Activated naive CD4-positive, alpha-beta T cell treated with anti-CD3 and anti-CD28 coated beads, Interleukin-2, amount 50 U/mL, for 24 hours (primary cell): ENCODE results near the gene ATP5F1B.
A peak's percentile ranks its signal among the peaks of the same experiment; 100 is the strongest.

Experiments used
- H3K27ac Mint-ChIP-seq: one replicate; pipeline ENCODE4 v1.8.0; 2021; ENCODE audit warnings: mild to moderate bottlenecking, mixed read lengths
- H3K27me3 Mint-ChIP-seq: one replicate; pipeline ENCODE4 v1.8.0; 2021; ENCODE audit warnings: mixed read lengths
- H3K36me3 Mint-ChIP-seq: one replicate; pipeline ENCODE4 v1.8.0; 2021; ENCODE audit warnings: mixed read lengths
- H3K4me1 Mint-ChIP-seq: one replicate; pipeline ENCODE4 v1.8.0; 2021; ENCODE audit warnings: mixed read lengths
- H3K4me3 Mint-ChIP-seq: one replicate; pipeline ENCODE4 v1.8.0; 2021; ENCODE audit warnings: mild to moderate bottlenecking, mixed read lengths
- H3K9me3 Mint-ChIP-seq: one replicate; pipeline ENCODE4 v1.8.0; 2021; ENCODE audit warnings: mixed read lengths

The ATP5F1B gene

DNA sequence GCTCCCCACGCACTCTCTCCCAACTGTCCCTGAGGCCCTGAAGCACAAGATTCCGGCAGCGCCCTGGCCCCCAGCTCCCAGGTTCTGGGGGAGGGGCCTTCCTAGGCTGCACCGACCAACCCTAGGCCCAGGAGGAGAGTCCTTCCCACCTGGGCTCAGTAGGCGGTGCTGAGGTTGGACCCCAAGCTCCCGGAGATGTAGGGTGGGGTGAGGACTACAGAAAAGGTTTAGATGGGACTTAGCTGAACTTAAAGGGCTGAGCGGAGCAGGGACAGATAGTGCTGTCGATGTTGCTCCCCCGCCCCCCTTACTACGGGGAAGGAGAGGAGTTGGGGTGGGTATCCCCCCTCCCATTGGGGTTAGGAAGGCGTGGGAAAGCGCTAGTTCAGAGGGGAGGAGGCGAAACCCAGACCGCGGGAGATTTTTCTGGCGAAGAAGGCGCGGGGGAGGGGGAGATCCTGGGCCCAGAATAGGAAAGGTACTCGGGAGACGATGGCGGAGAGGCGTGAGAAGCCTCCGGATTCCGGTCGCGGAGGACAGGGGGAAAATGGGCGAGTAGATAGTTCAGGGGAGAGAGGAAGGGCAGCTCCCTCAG, 11.4 kb downstream of the ATP5F1B start:
- Mint-ChIP-seq H3K4me1 (peaks cover 76% of the 10 kb centered on the region), H3K9me3 (no peaks in the 10 kb centered on the region), H3K36me3 (peaks cover 10% of the 10 kb centered on the region), H3K4me3 (peak overlapping the region; percentile 98), H3K27me3 (no peaks in the 10 kb centered on the region), H3K27ac (peak overlapping the region; percentile 92)

DNA sequence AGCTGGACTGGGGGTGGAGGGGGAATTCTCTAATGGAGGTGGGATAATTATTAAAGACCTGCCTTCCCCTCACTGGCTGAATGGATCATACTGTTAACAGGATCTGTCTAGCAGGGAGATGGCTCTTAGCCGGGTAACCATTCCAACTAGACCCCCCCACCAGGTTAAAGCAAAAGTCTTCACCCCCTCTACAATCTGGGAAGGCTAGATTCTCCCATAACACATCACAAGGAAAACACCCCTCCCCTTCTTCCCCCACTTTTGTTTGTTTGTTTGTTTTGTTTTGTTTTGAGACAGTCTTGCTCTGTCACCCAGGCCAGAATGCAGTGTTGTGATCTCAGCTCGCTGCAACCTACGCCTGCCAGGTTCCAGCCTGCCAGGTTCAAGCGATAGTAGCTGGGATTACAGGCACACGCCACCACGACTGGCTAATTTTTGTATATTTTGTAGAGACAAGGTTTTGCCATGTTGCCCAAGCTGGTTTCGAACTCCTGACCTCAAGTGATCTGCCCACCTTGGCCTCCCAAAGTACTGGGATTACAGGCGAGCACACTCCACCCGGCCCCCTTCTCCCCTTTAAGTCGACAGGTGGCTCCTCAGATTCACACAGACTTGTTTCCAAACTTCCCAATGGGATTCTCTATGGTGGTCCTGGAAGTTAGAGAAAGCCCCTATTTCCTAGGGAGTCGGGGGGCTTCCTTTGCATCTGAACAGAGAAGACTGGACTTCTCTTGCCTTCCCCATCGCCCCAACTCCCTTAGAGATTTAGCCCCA, 12.1 kb downstream of the ATP5F1B start:
- Mint-ChIP-seq H3K4me3 (peak overlapping the region; percentile 98), H3K27me3 (no peaks in the 10 kb centered on the region), H3K9me3 (no peaks in the 10 kb centered on the region), H3K27ac (no peak overlapping the region), H3K4me1 (peaks cover 81% of the 10 kb centered on the region), H3K36me3 (peaks cover 6% of the 10 kb centered on the region)

DNA sequence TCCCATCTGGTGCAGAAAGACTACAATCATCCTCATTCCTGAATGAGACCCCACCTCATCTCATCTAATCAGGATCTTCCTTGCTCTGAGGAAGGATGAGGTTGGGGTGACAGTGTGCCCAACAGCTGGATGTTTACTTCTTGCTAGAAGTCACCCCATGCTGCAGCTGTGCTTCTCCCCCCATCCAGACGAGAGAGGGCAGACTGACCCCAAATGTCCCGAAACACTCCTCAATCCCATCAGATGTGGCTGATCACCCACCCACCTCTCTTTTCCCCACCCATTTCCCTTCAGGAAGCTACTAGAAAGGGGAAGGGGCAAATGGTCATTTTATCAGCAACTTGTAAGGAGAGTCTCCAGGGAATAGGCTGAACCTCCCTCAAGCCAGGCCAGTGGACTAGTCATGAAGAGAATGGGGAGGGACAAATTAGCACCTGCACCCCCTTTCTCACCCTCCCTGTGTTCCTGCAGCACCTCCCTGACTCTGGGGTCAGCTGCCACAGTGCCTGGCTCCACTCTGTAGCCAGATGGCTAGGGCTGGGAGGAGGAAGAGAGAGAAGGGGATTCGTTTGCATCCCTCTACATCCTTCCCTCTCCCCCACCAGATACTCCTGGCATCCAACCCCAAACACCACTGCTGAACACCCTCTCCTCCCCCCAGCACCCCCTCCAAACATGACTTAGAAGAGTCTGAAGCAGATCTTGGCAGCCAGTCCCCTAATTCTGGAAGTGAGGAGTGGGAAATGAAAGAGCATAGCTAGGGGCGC, 12.9 kb downstream of the ATP5F1B start:
- Mint-ChIP-seq H3K27ac (peak overlapping the region; percentile 23), H3K27me3 (no peaks in the 10 kb centered on the region), H3K36me3 (peaks cover 2% of the 10 kb centered on the region), H3K4me1 (peaks cover 85% of the 10 kb centered on the region), H3K4me3 (peak overlapping the region; percentile 66), H3K9me3 (no peaks in the 10 kb centered on the region)

DNA sequence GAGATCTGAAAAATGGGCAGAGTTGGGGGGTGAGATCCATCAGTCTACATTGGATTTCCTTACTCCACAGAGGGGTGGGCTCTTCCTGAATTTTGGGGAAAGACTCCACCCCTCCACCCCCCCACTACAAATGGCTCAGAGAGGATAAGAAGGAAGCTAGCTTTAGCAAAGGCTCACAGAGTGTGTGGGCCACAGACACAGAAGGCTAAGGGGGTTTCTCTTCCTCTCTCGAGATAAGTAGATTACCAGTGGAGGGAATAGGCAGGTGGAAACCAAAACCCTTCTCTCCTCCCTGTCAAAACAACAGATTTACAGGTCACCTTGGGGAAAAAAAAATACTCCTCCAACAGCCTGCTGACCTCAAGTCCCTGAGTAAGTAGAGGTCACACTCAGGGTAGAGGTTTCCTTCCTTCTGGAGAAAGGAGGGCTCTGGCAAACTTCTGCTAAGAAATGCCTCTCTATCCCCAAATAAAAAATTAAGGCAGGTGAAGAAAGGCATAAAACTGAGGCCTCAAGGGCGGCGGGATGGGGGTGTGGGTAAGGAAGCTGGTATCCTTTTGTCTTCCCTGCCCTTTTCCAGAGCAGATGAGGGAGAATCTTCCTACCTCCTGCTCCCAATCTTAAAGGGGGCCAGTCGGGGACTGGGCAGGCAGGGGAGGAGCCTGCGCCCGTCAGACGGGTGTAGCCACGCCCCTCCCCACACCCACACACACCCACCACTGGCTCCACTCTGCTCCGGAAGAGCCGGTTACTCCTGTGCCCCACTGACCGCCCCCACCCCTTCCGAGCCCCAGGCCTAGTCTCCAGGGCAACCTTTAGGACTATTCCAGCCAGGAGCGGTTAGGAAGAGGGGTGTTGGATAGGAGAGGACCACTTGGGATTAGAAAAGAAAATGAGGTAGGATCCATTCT, 13.7 kb downstream of the ATP5F1B start:
- Mint-ChIP-seq H3K27me3 (no peaks in the 10 kb centered on the region), H3K4me3 (peak overlapping the region; percentile 66), H3K4me1 (peaks cover 82% of the 10 kb centered on the region), H3K27ac (no peak overlapping the region), H3K9me3 (no peaks in the 10 kb centered on the region), H3K36me3 (no peaks in the 10 kb centered on the region)

DNA sequence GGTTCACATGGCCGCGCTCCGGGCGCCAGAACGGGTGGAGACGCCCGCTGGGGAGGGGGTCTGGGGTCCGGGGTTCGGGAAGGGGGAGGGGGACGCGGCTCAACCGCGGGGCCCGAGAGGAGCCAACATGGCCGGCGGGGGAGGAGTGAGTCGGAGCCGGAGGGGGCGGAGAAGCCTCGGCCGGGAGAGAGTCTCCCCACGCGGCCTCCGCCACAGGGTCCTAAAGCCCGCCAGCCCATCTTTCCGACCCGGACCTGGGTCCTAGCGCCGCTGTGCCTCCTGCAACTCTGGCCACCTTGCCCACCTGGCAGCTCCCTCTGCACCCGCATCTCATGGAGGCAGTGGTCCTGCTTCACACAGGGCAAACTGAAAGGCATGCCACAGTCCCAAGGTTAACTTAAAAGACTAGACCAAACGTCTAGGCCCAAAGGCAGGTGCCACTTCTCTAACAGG, 15.6 kb downstream of the ATP5F1B start, which contains the start of gene BAZ2A:
Gene BAZ2A, minus strand, starts transcription at position 147 of the 453 bp plus-strand sequence. CDS start 12,796 bp downstream, outside the sequence.
- peaks cover 82% of the 10 kb centered on the region for H3K4me1 Mint-ChIP-seq
- peak within 1 kb of the TSS; percentile 90 for H3K4me3 Mint-ChIP-seq
- H3K27ac Mint-ChIP-seq: peak within 1 kb of the TSS; percentile 92
- no peaks in the 10 kb centered on the region for H3K9me3 Mint-ChIP-seq
- no peaks in the 10 kb centered on the region for H3K27me3 Mint-ChIP-seq
- H3K36me3 Mint-ChIP-seq: peaks cover 3% of the 10 kb centered on the region

- peaks cover 80% of the 10 kb centered on the region for H3K4me1 Mint-ChIP-seq
Observed at GRCh38 chr12:56629459-56630179, 16.2 kb downstream of the ATP5F1B start.

GRCh38 chr12:56628671-56629458, 16.9 kb downstream of the ATP5F1B start:
- no peaks in the 10 kb centered on the region for H3K9me3 Mint-ChIP-seq
- H3K36me3 Mint-ChIP-seq: peaks cover 3% of the 10 kb centered on the region
- peak overlapping the region; percentile 90 for H3K4me3 Mint-ChIP-seq
- H3K27ac Mint-ChIP-seq: peak overlapping the region; percentile 92
- peaks cover 80% of the 10 kb centered on the region for H3K4me1 Mint-ChIP-seq
- no peaks in the 10 kb centered on the region for H3K27me3 Mint-ChIP-seq

More at GRCh38 chr12:56629459-56630179, 16.2 kb downstream of the ATP5F1B start:
- Mint-ChIP-seq H3K36me3 (peaks cover 3% of the 10 kb centered on the region), H3K27ac (peak overlapping the region; percentile 92), H3K9me3 (no peaks in the 10 kb centered on the region), H3K27me3 (no peaks in the 10 kb centered on the region), H3K4me3 (peak overlapping the region; percentile 90)

- Mint-ChIP-seq H3K9me3 (no peaks in the 10 kb centered on the region), H3K4me3 (no peak overlapping the region), H3K4me1 (peaks cover 73% of the 10 kb centered on the region), H3K27ac (peak overlapping the region; percentile 55), H3K36me3 (peaks cover 3% of the 10 kb centered on the region), H3K27me3 (no peaks in the 10 kb centered on the region)
Observed at GRCh38 chr12:56626701-56627100, 19.1 kb downstream of the ATP5F1B start.

GRCh38 chr12:56622535-56622934, 23.2 kb downstream of the ATP5F1B start:
- Mint-ChIP-seq H3K36me3 (peaks cover 3% of the 10 kb centered on the region), H3K27me3 (no peaks in the 10 kb centered on the region), H3K27ac (peak overlapping the region; percentile 90), H3K9me3 (no peaks in the 10 kb centered on the region), H3K4me3 (no peak overlapping the region), H3K4me1 (peaks cover 67% of the 10 kb centered on the region)

DNA sequence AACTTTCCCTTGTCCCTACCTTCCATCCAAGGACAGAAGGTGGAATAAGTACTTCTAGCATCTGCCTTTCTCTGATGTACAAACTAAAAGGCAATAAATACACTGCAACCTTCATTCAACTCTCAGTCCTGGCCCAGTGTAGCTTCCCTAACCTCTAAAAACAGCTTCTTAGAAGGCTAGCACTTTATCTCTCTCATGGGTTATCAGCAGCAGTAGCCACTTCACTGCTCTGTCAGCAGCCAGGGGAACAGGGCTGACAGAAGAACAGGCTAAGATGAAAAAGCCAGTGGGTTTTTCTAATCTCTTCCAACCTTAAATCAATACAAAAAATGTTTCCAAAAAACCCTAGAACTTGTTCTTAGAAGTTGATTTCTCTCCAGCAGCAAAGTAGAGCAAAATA, 28.9 kb downstream of the ATP5F1B start:
- no peak overlapping the region for H3K4me3 Mint-ChIP-seq
- H3K9me3 Mint-ChIP-seq: no peaks in the 10 kb centered on the region
- H3K4me1 Mint-ChIP-seq: peaks cover 33% of the 10 kb centered on the region
- H3K36me3 Mint-ChIP-seq: peaks cover 9% of the 10 kb centered on the region
- peak overlapping the region; percentile 66 for H3K27ac Mint-ChIP-seq
- H3K27me3 Mint-ChIP-seq: no peaks in the 10 kb centered on the region

DNA sequence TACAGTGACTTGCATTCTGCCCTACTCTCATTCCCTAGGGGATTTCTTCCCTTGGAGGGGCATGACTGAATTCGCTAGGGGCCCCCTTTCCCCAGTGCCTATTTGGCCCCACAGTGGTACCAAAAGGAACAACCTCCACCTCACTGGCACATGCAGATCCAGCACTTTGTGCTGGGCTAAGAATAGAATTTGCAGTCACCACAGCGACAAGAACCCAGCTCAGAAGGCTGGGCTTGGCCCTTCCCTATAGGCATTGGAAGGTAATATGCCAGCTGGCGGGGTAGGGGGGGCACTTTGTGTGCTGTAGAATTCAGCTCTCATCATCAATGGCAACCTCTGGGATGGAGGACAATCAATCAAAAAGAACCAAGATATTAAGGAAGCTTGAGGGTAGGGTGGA, 29.5 kb downstream of the ATP5F1B start:
- Mint-ChIP-seq H3K36me3 (peaks cover 9% of the 10 kb centered on the region), H3K27ac (no peak overlapping the region), H3K9me3 (no peaks in the 10 kb centered on the region), H3K27me3 (no peaks in the 10 kb centered on the region), H3K4me3 (no peak overlapping the region), H3K4me1 (peaks cover 32% of the 10 kb centered on the region)

GRCh38 chr12:56614627-56615026, 31.2 kb downstream of the ATP5F1B start:
- peaks cover 21% of the 10 kb centered on the region for H3K4me1 Mint-ChIP-seq
- no peaks in the 10 kb centered on the region for H3K27me3 Mint-ChIP-seq
- H3K36me3 Mint-ChIP-seq: peaks cover 12% of the 10 kb centered on the region
- H3K27ac Mint-ChIP-seq: peak overlapping the region; percentile 0
- no peak overlapping the region for H3K4me3 Mint-ChIP-seq
- no peaks in the 10 kb centered on the region for H3K9me3 Mint-ChIP-seq

GRCh38 chr12:56604355-56604754, 41.4 kb downstream of the ATP5F1B start:
- Mint-ChIP-seq H3K4me1 (no peaks in the 10 kb centered on the region), H3K9me3 (no peaks in the 10 kb centered on the region), H3K36me3 (peaks cover 13% of the 10 kb centered on the region), H3K4me3 (no peak overlapping the region), H3K27me3 (no peaks in the 10 kb centered on the region), H3K27ac (no peak overlapping the region)

DNA sequence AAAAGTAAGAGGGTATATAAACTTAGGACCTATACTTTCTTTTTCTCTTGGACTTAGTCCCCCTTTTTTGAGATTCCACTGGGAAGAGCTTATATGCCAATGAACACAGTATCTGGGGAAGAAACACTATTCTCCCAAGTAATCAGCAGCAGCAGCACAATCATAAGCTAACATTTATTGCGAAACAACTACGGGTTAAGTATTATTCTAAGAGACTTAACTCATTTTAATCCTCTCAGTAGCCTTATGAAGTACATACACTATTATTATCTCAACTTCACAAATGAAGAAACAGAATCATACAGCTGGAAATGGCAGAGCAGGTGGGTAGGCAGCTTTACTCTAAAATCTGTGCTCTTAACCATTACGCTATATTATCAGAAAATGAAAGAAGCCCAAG, 43.5 kb downstream of the ATP5F1B start:
- peak overlapping the region; percentile 51 for H3K27ac Mint-ChIP-seq
- H3K9me3 Mint-ChIP-seq: no peaks in the 10 kb centered on the region
- H3K4me3 Mint-ChIP-seq: no peak overlapping the region
- no peaks in the 10 kb centered on the region for H3K27me3 Mint-ChIP-seq
- H3K4me1 Mint-ChIP-seq: no peaks in the 10 kb centered on the region
- H3K36me3 Mint-ChIP-seq: peaks cover 16% of the 10 kb centered on the region
